SK-N-SH (cell line): ENCODE results near the gene MB.

Source experiments
- NRF1 ChIP-seq: IDR thresholded peaks from 2 replicates; pipeline ENCODE4 v1.6.1; 2012; ENCODE audit warnings: low read depth, mild to moderate bottlenecking, low read length
- POLR2AphosphoS5 ChIP-seq: IDR thresholded peaks from 2 replicates; pipeline ENCODE4 v1.6.1; 2012; ENCODE audit warnings: low read depth, low read length
- TF ChIP-seq, protein P1 (sequence below): fragments of 200-600 bp; sonication (generic); IDR thresholded peaks from 2 replicates; pipeline ENCODE4 v1.6.1; 2017; ENCODE audit warnings: antibody characterized with exemption, mild to moderate bottlenecking, moderate library complexity

DNA sequence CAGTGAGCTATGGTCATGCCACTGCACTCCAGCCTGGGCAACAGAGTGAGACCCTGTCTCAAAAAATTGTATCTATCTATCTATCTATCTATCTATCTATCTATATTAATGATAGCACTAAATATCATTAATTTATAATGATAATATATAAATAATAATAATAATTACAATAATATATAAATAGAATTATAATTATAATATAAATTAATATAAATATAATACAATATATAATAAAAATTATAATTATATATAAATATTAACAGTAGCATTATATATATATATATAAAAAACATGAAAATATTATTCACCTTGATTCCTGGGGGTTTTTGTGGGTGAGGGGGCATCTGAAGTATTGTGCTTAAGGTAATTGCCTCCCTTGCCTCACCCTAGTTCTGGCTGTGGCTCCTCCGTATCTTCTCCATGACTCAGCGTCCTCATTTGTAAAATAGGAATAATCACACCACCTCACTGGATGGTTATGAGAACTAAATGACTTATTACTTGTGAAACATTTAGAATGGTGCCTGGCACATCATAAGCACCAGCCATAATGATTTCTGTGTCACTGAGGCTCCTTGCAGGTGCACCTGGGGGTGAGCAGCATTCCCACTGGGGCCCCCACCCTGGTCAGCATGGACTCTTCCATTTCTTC, 57.6 kb downstream of the MB start:
- no peak for TF ChIP-seq NRF1
- TF ChIP-seq, protein P1, sequence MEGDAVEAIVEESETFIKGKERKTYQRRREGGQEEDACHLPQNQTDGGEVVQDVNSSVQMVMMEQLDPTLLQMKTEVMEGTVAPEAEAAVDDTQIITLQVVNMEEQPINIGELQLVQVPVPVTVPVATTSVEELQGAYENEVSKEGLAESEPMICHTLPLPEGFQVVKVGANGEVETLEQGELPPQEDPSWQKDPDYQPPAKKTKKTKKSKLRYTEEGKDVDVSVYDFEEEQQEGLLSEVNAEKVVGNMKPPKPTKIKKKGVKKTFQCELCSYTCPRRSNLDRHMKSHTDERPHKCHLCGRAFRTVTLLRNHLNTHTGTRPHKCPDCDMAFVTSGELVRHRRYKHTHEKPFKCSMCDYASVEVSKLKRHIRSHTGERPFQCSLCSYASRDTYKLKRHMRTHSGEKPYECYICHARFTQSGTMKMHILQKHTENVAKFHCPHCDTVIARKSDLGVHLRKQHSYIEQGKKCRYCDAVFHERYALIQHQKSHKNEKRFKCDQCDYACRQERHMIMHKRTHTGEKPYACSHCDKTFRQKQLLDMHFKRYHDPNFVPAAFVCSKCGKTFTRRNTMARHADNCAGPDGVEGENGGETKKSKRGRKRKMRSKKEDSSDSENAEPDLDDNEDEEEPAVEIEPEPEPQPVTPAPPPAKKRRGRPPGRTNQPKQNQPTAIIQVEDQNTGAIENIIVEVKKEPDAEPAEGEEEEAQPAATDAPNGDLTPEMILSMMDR: no peak
- no peak for TF ChIP-seq POLR2AphosphoS5
